ENCODE measurements around the gene PHACTR1.

- TF ChIP-seq EZH2 (IDR thresholded peaks at IDR 0.05; ENCODE audit: borderline replicate concordance, low read length) (no peak), CTCF (IDR thresholded peaks at IDR 0.05; ENCODE audit: low read length) (no peak)
Measured at GRCh38 chr6:13184089-13184468, 467.5 kb downstream of the PHACTR1 start.

Measured in OCI-LY1 (cell line).